ENCODE results near the gene CALHM4.

Gene CALHM4

DNA sequence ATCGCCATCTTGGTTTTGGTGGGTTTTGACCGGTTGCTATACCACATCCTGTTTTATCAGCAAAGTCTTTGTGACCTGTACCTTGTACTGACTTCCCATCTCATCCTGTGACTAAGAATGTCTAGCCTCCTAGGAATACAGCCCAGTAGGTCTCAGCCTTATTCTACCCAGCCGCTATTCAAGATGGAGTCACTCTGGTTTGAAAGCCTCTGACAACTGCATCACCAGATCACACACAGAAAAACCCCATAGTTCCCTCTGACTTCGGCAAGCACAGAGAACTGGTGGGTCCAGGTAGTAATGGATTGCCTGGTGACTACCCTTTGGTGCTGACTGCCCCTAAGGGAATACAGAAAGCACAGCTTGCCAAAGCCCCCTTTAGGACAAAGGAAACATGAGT, 52.4 kb downstream of the CALHM4 start:
- H3K79me2 ChIP-seq (ENCODE audit: low read length) = no peaks in the 10 kb centered on the region
- TF ChIP-seq, protein P1, sequence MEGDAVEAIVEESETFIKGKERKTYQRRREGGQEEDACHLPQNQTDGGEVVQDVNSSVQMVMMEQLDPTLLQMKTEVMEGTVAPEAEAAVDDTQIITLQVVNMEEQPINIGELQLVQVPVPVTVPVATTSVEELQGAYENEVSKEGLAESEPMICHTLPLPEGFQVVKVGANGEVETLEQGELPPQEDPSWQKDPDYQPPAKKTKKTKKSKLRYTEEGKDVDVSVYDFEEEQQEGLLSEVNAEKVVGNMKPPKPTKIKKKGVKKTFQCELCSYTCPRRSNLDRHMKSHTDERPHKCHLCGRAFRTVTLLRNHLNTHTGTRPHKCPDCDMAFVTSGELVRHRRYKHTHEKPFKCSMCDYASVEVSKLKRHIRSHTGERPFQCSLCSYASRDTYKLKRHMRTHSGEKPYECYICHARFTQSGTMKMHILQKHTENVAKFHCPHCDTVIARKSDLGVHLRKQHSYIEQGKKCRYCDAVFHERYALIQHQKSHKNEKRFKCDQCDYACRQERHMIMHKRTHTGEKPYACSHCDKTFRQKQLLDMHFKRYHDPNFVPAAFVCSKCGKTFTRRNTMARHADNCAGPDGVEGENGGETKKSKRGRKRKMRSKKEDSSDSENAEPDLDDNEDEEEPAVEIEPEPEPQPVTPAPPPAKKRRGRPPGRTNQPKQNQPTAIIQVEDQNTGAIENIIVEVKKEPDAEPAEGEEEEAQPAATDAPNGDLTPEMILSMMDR (IDR thresholded peaks at IDR 0.05; ENCODE audit: low read length) = no peak
- TF ChIP-seq EZH2 (optimal IDR thresholded peaks at IDR 0.05; ENCODE audit: low read depth, low read length) = no peak
- H3K4me2 ChIP-seq (ENCODE audit: low read depth, low read length) = no peak overlapping the region
- H3K9ac ChIP-seq (ENCODE audit: low read length) = no peak overlapping the region
- no peaks in the 10 kb centered on the region for H3K27me3 ChIP-seq (replicated peaks; ENCODE audit: insufficient read depth, low read length)
- H2AFZ ChIP-seq (ENCODE audit: low read length) = no peak overlapping the region
- H3K4me1 ChIP-seq (ENCODE audit: low read length) = no peaks in the 10 kb centered on the region
- no peaks in the 10 kb centered on the region for H4K20me1 ChIP-seq (ENCODE audit: insufficient read depth, low read length)
- H3F3A ChIP-seq (ENCODE audit: insufficient read depth, low read length) = no peaks in the 10 kb centered on the region
- H3K27ac ChIP-seq (ENCODE audit: low read length) = no peak overlapping the region
- no peaks in the 10 kb centered on the region for H3K9me2 ChIP-seq (replicated peaks; ENCODE audit: insufficient read depth, low read length)
- H3K9me3 ChIP-seq (replicated peaks; ENCODE audit: insufficient read depth, low read length) = no peaks in the 10 kb centered on the region
- no peak overlapping the region for H3K4me3 ChIP-seq (ENCODE audit: low read length)
- H3K36me3 ChIP-seq (replicated peaks; ENCODE audit: insufficient read depth, low read length) = no peaks in the 10 kb centered on the region
- DNase-seq = no peak

Data from MM.1S (cell line).